Suprapubic skin (tissue), 4 donors: ENCODE measurements around the gene RPL37A. TPM values are rescaled to one million over a fixed set of nuclear protein-coding genes. Genes with fewer than 3 reads are reported as not detected.

Experiments
- DNase-seq, 2 donors: peaks; one replicate each; pipeline ENCODE4 v3.0.0-alpha.2; 2019; ENCODE audit warnings: low spot score in 2 of 2
- H3K27ac ChIP-seq: fragments of 200-600 bp; sonication (generic); one replicate; pipeline ENCODE4 v1.5.1; 2019
- H3K27me3 ChIP-seq: fragments of 200-600 bp; sonication (generic); one replicate; pipeline ENCODE4 v1.5.1; 2019
- H3K36me3 ChIP-seq: fragments of 200-600 bp; sonication (generic); one replicate; pipeline ENCODE4 v1.5.1; 2019
- H3K4me1 ChIP-seq: fragments of 200-600 bp; sonication (generic); one replicate; pipeline ENCODE4 v1.5.1; 2019
- H3K4me3 ChIP-seq: fragments of 200-600 bp; sonication (generic); one replicate; pipeline ENCODE4 v1.5.1; 2019; ENCODE audit warnings: mild to moderate bottlenecking
- H3K9me3 ChIP-seq: fragments of 200-600 bp; sonication (generic); one replicate; pipeline ENCODE4 v1.5.1; 2019
- CTCF ChIP-seq, 2 donors: fragments of 200-600 bp in 1 of 2; fragments of 450-650 bp in 1 of 2; sonication (generic) in 1 of 2; IDR thresholded peaks; one replicate each; pipeline ENCODE4 v1.5.1; 2016 to 2019; ENCODE audit warnings: antibody characterized with exemption in 2 of 2, mild to moderate bottlenecking in 1 of 2, moderate library complexity in 1 of 2
- EP300 ChIP-seq: sonication (generic); formaldehyde crosslinking; IDR thresholded peaks from one replicate; pipeline ENCODE4 v1.6.1; 2017; ENCODE audit warnings: antibody characterized with exemption
- POLR2A ChIP-seq, 2 donors: fragments of 450-650 bp; IDR thresholded peaks; one replicate each; pipeline ENCODE4 v1.6.1; 2017; ENCODE audit warnings: antibody characterized with exemption in 2 of 2, mild to moderate bottlenecking in 2 of 2, moderate library complexity in 2 of 2
- POLR2AphosphoS5 ChIP-seq, 3 donors: sonication (generic); formaldehyde crosslinking; IDR thresholded peaks; one replicate each; pipeline ENCODE4 v1.6.1; 2017; ENCODE audit warnings: antibody characterized with exemption in 3 of 3
- WGBS: methylation state at CpG from one replicate; pipeline ENCODE4 v1.1.5; 2018; 5-methylcytosine and 5-hydroxymethylcytosine counted together
- total RNA-seq, 4 donors: library from RNA; depleted of rRNA; stranded (reverse); fragments of >200 nt; gene quantifications; one replicate each; pipeline ENCODE4 v1.1.0, GENCODE V29; 2016

The RPL37A gene
- total RNA-seq, 4 donors from 2014 or later, result 892 to 2,420 (median 2,172) TPM

- no peak for DNase-seq
- WGBS, result 58% methylated on average over 8 of the region's 8 CpGs
- Histone ChIP-seq H3K4me1 (peaks cover 41% of the 10 kb centered on the region), H3K36me3 (no peaks in the 10 kb centered on the region), H3K27ac (no peak overlapping the region), H3K4me3 (no peak overlapping the region), H3K9me3 (no peaks in the 10 kb centered on the region), H3K27me3 (no peaks in the 10 kb centered on the region)
- TF ChIP-seq POLR2A (IDR thresholded peaks at IDR 0.05) (no peak), EP300 (no peak), CTCF (IDR thresholded peaks at IDR 0.05) (no peak), POLR2AphosphoS5 (IDR thresholded peaks at IDR 0.05) (no peak)
These were observed 52.8 kb downstream of the RPL37A start for GRCh38 chr2:216551234-216552068.

GRCh38 chr2:216553093-216553478 lies 54.4 kb downstream of the RPL37A start:
- TF ChIP-seq POLR2A (IDR thresholded peaks at IDR 0.05), result no peak
- no peak for TF ChIP-seq EP300
- no peak for TF ChIP-seq POLR2AphosphoS5 (IDR thresholded peaks at IDR 0.05)
- no peak for TF ChIP-seq CTCF (IDR thresholded peaks at IDR 0.05)
- peaks cover 32% of the 10 kb centered on the region for H3K4me1 ChIP-seq
- no peak for DNase-seq
- H3K36me3 ChIP-seq, result no peaks in the 10 kb centered on the region
- no peaks in the 10 kb centered on the region for H3K9me3 ChIP-seq
- no peak overlapping the region for H3K4me3 ChIP-seq
- no peak overlapping the region for H3K27ac ChIP-seq
- WGBS, result 86% methylated on average over 1 of the region's 1 CpG
- no peaks in the 10 kb centered on the region for H3K27me3 ChIP-seq

Other genes starting within 250 kb of the RPL37A start
- under 1 TPM in 2 of 4 donors, not detected in 2; 0.23 to 0.49 TPM for gene MARCHF4, start 126.4 kb upstream of the RPL37A start, total RNA-seq
- 10 to 100 TPM; 13.5 to 28.2 (median 20.6) TPM for gene SMARCAL1, start 86.4 kb upstream of the RPL37A start, total RNA-seq
- gene IGFBP2, start 134.6 kb downstream of the RPL37A start, total RNA-seq, result 10 to 100 TPM in 3 of 4 donors, 1 to 10 TPM in 1; 7.5 to 28.3 (median 18.7) TPM
- gene IGFBP5, start 196.7 kb downstream of the RPL37A start, total RNA-seq, result 100 to 1,000 TPM in 3 of 4 donors, 10 to 100 TPM in 1; 79.1 to 424 (median 163) TPM